SK-N-SH treated with all-trans-retinoic acid at 6 μM for 48 hours (cell line): Measurements from ENCODE around the gene SYNJ2.

Experiments
- CSDC2 ChIP-seq: fragments of 250-450 bp; sonication (Bioruptor Pico); IDR thresholded peaks from 2 replicates; pipeline ENCODE4 v1.5.0; 2020; ENCODE audit warnings: mild to moderate bottlenecking, moderate library complexity
- OSR1 ChIP-seq: fragments of 250-450 bp; sonication (Bioruptor Pico); IDR thresholded peaks from 2 replicates; pipeline ENCODE4 v1.8.0; 2022; ENCODE audit warnings: moderate library complexity, mild to moderate bottlenecking, inconsistent platforms
- ZFP30 ChIP-seq: fragments of 450-650 bp; formaldehyde crosslinking; IDR thresholded peaks from 2 replicates; pipeline ENCODE4 v1.5.0; 2022; ENCODE audit warnings: mild to moderate bottlenecking, moderate library complexity
- ZNF565 ChIP-seq: fragments of 450-650 bp; formaldehyde crosslinking; conservative IDR thresholded peaks from 2 replicates; pipeline ENCODE4 v1.5.0; 2020; ENCODE audit warnings: low read depth, mild to moderate bottlenecking, moderate library complexity

DNA sequence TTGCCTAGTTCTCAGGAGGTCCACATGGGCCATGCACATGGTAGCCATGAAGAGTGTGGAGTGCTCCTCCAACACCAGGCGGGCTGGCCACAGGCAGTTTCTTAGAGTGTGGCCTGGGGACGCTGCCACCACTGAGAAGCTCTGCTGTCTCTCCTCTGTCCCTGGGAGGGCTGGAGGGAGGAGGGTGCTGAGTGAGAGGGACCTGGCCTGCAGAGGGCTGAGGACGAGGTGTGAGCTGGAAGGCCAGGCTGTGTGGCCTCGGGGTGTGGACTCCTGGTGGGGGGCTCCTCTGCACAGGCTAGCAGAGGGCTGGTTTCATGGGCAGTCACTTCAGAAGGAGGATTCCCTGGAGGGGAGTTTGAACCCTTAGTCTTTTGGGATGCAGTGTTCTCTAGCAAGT is 39.7 kb downstream of the SYNJ2 start:
- TF ChIP-seq ZNF565 (CRISPR knock-in tag): no peak
- TF ChIP-seq ZFP30 (CRISPR knock-in tag): no peak
- no peak for TF ChIP-seq OSR1 (CRISPR knock-in tag)
- no peak for TF ChIP-seq CSDC2
